Effector CD4-positive, alpha-beta T cell (primary cell): ENCODE results near the gene TYSND1.
"Not testable (repeated sequence)": the region's sequence is repeated elsewhere in the genome, so short reads cannot be mapped to it uniquely, and the experiment has no call there.

ENCODE experiments used
- DNase-seq: peaks from one replicate; pipeline ENCODE4 v3.0.0-alpha.2; 2020

The TYSND1 gene

DNA sequence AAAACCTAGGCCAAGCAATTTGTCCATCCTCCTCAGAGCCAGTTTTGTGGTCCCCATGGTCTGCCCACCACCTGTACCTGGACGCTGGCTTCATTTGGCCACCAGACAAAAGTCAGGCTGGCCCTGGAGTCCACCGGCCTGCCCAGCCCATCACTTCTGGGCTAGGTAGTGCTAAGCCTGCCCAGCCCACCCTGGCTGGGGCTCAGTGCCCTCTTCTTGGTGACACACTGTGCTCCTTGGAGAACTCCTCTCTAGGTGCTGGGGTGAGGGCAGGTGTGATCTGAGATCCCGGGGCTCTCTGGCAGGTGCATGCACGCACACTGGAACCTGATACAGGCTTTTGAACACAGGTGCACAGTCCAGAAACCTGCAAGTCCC, 15.0 kb downstream of the TYSND1 start:
- no peak for DNase-seq

GRCh38 chr10:70130878-70131559, 15.5 kb downstream of the TYSND1 start:
- DNase-seq: no peak

GRCh38 chr10:70126700-70127395, 19.7 kb downstream of the TYSND1 start:
- no peak for DNase-seq

- no peak for DNase-seq
These were observed 20.5 kb downstream of the TYSND1 start for GRCh38 chr10:70125918-70126552.

GRCh38 chr10:70124918-70125317, 21.6 kb downstream of the TYSND1 start:
- no peak for DNase-seq

DNA sequence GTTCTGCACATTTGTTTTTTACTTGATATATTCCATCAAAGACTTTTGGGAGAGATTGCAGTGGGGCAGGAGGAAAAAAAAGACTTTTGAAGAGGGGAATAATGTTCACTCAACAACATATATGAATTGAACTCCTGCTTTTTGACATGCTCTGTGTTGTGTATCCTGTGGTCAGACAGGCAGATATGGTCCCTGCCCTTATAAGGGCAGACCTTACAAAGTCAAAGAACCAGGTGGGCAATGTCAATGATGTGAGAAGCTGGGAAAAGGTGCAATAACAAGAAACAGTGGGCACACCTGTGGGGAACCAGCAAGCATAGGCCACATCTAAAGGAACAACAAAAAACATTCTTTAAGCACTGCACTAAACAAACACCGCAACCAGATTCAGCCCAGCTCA, 22.1 kb downstream of the TYSND1 start:
- DNase-seq: no peak

GRCh38 chr10:70123817-70124216, 22.7 kb downstream of the TYSND1 start:
- DNase-seq: no peak

GRCh38 chr10:70123166-70123565, 23.3 kb downstream of the TYSND1 start:
- DNase-seq: not testable (repeated sequence)

GRCh38 chr10:70122742-70123141, 23.8 kb downstream of the TYSND1 start:
- no peak for DNase-seq

GRCh38 chr10:70121281-70121949, 25.1 kb downstream of the TYSND1 start:
- no peak for DNase-seq

DNA sequence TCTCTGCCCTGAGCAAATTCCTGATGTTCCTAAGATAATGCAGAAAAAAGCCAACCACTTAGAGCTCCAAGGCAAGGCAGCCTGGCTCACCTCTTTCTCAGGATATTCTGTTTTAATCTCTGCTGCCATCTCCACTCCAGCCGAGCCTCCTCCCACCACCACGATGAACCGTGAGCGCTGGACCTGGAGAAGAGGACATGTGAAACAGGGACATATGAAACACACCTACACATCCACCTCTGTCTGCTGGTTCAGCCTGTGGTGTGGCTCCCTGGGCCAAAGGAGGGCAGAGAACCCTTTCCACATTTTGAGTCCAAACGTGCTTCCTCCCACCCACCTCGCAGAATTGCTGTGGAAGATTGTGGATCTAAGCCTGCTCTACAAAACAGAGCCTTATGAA, 26.1 kb downstream of the TYSND1 start:
- DNase-seq: no peak

DNA sequence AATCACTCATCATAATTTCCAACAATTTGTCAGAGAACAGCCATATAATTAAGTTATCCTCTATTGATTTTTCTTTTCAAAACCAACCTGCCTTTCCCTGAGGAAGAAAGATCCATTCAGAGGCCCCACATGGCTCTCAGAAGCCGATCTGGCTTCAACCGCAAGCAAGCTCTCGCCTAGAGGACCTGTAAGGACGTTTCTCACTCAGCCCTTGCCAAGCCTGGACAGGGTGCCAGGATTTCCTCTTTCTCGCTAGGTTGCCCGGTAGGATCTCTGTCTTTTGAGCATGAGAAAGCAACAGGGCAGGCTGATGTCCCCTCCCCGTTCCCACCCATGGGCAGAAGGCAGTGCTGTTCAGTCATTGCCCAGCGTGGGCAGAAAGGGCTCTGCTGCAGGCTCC, 26.9 kb downstream of the TYSND1 start:
- DNase-seq: no peak

DNA sequence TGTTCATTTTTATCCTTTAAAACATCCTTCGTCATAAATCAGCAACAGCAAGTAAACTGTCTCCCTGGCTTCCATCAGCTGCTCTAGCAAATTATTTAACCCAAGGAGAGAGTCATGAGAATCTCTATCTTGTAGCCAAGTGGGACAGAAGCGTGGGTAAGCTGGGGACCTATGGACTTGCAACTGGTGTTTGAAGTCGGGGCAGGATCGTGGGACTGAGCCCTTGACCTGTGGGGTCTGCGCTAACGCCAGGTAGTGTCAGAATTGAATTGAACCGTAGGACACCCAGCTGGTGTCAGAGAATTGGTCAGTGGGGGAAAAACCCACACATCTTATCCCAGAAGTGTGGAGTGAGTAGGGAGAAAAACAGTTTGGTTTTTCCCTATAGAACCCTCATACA, 27.3 kb downstream of the TYSND1 start:
- no peak for DNase-seq

GRCh38 chr10:70118196-70118595, 28.3 kb downstream of the TYSND1 start:
- DNase-seq: no peak

DNA sequence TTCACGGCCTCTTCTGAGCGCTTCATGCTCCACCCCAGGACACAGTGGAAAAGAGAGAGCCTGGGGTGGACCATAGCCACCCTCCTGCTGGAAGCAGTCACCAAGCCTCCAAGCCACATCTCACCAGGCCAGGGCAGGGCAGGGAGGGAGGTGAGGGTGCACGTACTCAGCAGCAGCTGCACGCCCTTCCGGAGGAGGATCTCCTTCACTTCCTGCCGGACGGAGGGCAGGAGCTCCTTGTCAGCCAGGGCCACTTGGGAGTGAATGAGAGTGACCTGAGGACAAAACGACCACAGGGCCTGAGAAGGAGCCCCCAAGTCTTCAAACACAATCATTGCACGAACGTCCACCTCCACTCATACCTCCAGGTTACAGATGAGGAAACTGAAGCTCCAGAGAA, 28.9 kb downstream of the TYSND1 start:
- DNase-seq: no peak

DNA sequence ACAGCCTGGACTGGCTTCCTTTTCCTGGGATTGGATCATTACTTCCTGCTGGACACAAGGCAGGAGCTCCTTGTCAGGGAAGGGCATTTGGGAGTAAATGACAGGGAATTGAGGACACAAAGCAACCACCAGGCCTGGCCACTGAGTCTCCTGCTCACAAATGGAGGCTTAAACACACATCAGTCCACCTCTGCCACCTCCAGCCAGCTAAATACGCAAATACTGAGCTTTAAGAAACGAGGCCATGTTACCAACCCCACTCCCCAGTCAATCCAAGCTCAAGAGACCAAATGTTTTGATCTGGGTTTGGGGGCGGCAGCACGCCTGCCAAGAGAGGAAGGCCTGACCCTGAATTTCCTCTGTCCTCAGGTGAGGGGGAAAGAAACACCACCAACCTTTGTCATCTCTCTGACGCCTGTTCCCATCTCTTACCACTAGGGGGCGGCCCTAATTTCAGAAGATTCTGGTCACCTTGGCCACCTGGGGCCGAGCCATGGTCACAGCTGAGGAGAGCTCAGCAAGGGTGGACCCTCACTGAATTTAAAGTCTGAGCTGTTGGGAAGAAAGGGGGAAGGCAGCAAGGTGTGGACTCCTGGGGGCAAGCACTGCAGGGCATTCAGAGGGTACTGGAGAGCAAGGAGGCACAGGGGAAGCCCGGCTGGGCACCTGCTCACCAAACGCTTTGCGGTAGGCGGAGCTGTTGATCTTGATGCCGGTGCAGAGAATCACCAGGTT, 30.4 kb downstream of the TYSND1 start:
- peak; percentile 49 for DNase-seq

DNA sequence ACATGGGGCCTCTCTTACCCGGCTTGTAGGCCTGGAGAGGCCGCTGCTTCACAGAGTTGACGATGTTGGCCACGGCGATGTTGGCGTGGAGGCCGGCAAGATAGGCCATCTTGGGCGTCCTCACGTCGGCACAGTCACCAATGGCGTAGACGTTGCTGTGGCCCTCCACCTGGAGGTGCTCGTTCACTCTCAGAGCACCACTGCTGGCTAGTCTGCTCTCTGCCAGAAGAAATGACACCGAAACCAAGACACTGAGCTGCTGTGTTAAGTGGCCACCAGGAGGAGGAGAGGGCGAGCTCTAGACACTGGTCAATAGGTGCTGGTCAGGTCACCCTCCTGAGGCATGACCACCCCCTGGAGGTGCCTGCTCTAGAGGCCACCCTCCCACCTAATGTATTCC, 31.6 kb downstream of the TYSND1 start:
- DNase-seq: no peak

- DNase-seq: no peak
These were observed 34.4 kb downstream of the TYSND1 start for GRCh38 chr10:70112071-70112470.

GRCh38 chr10:70111496-70111895, 35.0 kb downstream of the TYSND1 start:
- no peak for DNase-seq

DNA sequence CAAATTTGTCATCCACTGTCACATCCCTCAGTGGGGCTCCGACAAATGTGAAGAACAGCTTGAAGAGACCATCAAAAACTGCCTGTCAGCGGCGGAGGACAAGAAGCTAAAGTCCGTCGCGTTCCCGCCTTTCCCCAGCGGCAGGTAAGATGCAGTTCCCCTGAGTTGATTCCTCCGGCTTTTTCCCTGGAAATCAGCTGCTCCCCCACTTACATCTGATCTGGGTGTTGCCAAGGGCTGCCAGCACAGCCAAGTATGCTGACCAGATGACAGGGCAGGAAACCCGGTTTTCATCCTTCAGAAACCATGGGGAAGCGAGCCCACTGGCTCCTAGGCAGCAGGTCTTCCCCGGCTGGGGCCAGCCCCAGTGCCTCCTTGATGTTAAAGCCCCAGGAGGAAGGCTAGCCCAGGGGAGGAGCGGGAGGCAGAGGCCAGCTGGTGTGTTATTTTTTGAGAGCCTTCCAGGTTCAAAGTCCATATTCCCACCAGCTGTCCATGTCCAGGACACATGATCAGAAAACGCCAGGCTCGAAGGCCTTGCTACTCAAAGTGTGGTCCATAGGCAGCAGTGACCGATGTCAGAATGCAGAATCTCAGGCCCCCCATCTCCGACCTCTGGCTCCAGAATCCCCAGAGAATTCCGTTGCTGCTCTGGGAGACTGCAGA, 37.3 kb downstream of the TYSND1 start:
- no peak for DNase-seq

DNA sequence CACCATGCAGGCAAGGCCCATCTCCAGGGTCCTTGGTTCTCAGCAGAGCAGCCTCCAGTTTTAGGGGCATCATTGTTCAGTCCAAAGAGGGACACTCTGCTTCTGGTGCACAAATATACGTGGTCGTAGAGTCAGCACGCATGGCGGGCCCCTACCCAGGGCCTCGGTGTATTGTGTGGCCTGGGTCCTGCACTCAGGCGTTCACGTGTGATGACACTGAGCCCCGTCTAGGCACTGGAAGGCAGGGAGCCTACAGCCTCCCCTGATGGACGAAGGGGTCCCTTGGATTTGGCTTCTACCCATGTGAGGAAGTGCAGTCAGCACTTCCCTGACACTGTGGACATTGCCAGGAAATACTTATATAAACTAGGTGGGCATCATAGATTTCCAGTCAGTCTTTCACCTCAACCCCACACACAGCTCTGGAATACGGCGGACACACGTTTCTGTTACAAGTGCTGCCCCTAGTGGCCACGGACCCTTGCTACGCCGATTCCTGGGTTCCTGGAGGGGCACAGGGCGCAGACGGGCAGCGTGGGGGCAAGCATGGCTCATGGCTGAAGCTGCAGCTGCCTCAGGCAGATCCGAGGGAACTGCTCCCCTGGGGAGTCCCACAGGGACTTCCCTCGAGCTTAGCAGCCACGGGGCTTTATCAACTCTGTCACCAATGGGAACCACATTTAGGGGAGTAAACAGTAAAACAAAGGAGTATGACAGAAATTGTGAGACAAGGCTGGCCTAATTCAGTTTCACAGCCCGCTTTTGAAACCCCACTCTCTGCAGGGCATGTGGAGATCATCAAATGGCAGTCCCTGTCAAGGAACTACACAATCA, 39.3 kb downstream of the TYSND1 start:
- DNase-seq: no peak
